ENCODE results near the gene EIF1B.

The EIF1B gene

DNA sequence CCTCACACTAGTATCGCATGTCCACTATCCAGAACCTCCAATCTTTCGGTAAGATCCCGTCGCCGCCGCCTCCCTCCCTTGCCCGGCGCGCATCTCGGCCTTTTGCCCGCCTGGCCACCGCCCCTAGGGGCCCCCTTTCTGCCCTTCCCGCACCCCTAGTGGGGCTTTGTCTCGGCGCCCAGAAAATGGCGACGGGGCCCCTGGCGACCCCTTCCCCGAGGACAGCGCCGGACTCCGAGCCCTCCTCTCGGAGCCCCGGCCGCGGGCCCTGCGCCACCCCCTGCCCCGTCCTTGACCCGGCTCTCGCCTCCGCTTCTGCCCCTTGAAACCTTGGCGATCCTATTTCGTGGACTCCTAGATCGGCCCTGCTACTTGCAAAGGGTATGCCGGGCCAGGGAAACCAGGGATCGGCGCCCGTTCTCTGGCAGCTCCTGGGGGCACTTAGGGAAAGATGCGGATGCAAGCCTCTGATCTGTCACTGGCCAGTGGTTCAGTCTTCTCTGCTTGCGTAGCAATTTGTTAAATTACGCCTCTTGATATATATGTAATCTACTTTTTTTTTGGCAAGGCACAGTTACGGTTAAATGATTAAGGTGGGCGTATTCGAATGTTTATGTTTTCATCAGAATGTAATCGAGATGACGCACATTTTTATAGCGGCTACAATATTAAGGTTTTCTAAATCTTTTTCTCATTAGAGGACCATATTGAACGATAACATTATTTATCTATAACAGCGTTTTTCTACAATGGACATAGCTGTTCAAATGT lies 603 bp downstream of the EIF1B start:
- no peak for DNase-seq

GRCh38 chr3:40310705-40311104 lies 1.2 kb downstream of the EIF1B start:
- DNase-seq, result peak; percentile 5

DNA sequence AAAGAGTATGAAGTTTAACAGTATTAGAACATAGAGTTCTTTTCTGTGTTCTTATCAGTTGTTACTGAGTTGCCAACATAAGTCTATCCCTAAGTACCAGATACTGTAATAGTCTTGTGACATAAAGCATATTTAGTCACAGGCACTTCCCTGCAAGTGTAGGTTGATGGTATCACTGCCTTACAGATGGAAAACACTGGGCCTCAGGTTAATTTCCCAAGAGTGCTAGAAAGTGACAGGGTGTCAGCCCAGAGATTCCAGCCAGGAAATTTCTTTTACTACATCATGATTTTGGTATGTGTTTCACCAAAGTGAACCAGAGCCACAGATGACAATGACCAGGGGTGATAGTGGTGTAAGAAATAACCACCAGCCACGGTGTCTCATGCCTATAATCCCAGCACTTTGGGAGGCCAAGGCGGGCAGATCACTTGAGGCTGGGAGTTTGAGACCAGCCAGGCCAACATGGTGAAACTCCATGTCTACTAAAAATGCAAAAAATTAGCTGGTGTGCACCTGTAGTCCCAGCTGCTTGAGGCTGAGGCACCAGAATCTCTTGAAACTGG lies 3.2 kb downstream of the EIF1B start:
- DNase-seq, result no peak

GRCh38 chr3:40313975-40314860 lies 4.7 kb downstream of the EIF1B start:
- no peak for DNase-seq

- DNase-seq, result peak; percentile 26
These were observed 7.8 kb downstream of the EIF1B start for GRCh38 chr3:40317061-40317855.

- DNase-seq, result no peak
These were observed 12.3 kb downstream of the EIF1B start for GRCh38 chr3:40321818-40322217.

DNA sequence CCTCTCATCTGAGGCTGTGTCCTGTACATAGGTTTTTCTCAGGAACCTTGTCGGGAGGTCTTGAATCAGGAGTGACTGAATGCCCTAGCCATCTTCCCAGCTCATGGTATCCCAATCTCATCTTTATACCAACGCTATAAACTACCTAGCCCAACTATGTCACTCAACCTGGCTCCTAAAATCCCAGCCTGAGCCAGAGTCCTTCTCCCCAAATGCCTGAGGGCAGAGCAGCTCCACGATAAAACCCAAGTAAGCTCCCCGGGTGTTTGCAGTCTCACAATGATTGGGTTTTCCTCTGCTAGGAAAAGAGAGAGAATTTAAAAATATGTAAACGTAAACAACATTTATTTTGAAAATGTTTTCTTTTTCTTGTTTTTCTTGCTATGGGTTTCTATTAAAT lies 14.4 kb downstream of the EIF1B start:
- DNase-seq, result no peak

GRCh38 chr3:40324621-40325020 lies 15.1 kb downstream of the EIF1B start:
- no peak for DNase-seq

- no peak for DNase-seq
These were observed 16.0 kb downstream of the EIF1B start for GRCh38 chr3:40325465-40325864.

DNA sequence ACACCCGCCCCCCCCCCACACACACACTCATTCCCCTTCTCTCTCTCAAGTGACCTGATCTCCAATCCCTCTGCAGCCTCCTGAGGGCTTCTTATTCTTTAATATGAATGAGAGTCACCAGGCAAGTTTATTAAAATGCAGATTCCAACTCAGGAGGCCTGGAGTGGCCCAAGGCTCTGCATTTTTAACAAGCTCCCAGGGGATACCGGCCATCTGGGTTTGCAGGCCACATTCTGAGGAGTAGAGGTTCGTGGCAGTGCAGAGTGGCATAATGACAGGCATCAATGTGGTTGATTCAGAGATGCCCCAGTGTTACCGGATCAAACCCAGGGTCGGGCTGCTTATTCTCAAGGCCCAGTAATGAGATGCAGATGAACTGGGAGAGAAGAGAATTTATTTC lies 18.9 kb downstream of the EIF1B start:
- no peak for DNase-seq

DNA sequence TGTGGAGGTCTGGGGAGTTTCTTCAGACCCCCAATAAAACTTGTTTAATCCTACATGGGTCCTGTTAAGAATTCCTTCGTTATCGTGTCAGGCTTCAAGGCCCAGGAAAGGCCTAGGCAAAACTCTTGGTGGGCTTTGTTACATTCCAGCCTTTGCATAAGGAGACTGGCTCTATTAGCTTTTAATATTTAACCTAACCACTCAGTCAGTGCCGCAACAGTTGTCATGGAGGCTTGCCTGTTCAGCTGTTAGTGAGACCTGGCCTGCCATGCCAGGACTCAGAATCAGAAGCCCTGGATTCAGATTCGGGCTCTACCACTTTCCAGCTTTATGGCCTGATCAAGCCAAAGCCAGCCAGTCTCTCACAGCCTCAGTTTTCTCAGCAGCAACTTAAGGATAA lies 19.6 kb downstream of the EIF1B start:
- no peak for DNase-seq

DNA sequence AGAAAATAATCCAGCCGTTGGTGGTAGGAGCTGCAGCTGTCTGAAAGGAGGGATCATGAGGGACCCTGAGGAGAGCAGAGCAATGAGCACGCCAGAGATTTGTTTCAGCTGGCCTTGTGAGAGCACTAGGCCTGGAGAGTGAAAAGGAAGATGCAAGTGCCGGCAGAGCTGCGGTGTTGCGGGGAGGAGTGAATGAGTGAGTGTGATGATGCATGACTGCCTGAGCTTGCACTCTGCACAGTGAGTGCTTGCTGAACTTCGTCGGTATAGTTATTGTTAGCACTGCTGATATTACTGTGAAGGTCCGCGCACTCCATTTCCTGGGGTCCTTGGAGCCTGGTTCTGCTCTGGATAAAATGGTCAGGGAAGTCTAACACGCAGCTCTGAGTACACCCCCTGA lies 23.2 kb downstream of the EIF1B start:
- DNase-seq, result no peak

DNA sequence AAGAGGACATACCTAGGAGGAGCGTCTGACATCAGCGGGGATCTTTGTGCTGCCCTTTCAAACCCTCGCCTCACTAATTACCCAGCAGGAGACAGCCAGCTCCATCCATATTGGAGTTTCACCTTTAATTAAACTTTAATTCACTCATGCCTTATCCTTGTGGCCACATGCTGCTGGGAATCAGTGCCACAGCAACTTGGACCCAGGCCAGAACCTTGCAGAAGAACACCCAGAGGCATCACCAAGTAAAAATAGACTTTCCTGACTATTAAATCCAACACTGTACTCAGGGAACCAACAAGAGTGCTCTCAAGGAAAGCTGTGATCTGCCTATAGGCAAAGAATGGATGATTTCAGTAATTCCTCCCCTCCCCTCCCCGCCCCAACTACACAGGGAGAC lies 23.9 kb downstream of the EIF1B start:
- DNase-seq, result peak; percentile 3

GRCh38 chr3:40333852-40334251 lies 24.3 kb downstream of the EIF1B start:
- no peak for DNase-seq

- no peak for DNase-seq
These were observed 26.6 kb downstream of the EIF1B start for GRCh38 chr3:40336101-40336500.

DNA sequence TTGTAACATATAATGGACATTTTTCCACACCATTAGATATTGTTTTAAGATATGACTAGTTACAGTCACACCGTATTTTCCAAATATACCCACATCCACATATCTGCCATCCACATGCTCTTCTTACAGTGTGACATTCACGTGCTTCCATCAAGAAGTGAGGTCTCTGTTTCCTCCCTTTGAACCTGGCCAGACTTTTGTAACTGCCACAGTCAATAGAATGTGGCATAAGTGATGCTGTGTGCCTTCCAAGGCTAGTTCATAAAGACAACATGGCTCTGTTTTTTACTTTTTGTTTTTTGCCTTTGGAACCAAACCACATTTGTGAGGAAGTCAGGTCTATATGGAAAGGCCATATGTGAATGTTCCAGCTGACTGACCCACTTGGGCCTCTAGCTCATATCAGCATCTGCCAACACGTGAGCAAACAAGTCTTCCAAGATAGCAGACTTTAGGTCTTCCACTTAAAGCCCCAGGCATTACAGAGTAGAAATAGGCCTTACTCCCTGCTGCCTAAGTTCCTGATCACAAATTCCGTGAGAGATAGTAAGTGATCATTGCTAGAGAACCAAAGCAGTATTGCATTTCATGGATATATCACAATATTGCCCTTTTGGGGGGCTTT lies 27.1 kb downstream of the EIF1B start:
- no peak for DNase-seq

- DNase-seq, result no peak
These were observed 27.9 kb downstream of the EIF1B start for GRCh38 chr3:40337136-40338108.

DNA sequence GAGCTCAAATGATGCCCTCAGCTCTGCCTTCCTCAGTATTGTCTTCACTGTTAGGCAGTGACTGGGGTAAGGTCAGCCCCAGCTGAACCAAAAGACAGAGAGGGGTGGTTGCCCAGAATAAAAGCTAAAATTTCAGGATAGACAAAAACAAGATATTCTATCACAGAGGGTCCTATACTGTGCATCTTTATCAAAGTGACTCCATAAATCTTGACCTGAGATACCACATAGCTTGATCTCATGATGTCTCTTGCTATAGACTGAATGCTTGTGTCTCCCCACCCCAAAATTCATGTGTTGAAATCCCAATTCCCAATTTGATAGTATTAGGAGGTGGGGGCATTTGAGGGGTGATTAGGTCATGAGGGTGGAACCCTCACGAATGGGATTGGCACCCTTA lies 30.4 kb downstream of the EIF1B start:
- no peak for DNase-seq

DNA sequence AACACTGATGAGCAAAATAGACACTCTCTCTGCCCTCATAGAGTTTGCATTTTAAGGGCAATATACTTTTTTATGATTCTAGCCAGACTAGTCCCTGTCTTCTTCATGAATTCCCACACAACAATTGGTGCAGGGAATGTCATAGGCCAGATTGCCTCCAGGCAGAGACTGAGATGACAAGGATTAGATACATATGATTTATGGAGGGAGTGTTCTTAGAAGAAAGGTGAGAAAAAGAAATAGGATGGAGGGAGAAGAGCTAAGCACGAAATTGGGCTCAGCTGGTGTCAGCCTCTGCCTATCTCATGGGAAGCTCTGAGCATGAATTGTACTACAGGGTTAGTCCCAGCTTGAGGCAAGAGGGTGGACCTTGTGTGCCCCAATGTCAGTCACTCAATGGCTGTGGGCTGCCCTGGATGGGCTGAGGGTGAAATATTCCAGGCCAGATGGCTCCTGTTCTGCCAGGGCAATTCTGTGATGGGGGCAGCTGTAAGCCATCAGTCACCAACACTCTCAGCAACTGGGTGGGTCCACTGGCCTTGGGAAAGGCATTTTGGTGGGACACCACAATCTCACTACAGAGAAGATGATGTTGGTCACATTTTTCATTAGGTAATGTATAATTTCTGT lies 31.1 kb downstream of the EIF1B start:
- DNase-seq, result no peak

- DNase-seq, result no peak
These were observed 32.2 kb downstream of the EIF1B start for GRCh38 chr3:40341671-40342070.

- no peak for DNase-seq
These were observed 41.0 kb downstream of the EIF1B start for GRCh38 chr3:40350529-40350928.
